Measurements from ENCODE around the gene PPP2R1A.
"Not testable (repeated sequence)": the region's sequence is repeated elsewhere in the genome, so short reads cannot be mapped to it uniquely, and the experiment has no call there.

The PPP2R1A gene

DNA sequence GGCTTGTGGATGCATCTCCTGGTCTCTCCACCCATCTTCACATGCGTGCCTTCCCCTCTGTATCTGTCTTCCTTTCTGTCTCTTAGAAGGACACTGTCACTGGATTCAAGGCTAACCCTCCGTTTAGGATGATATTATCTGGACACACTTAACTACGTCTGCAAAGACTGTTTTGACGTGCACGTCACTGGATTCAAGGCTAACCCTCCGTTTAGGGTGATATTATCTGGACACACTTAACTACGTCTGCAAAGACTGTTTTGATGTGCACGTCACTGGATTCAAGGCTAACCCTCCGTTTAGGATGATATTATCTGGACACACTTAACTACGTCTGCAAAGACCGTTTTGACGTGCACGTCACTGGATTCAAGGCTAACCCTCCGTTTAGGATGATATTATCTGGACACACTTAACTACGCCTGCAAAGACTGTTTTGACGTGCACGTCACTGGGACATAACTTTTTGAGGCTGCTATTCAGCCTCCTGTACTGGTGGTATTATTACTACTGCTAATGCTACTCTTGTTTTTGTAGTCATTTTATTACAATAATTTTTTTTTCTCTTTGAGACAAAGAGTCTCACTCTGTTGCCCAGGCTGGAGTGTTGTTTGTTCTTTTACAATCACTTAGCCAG is 11.0 kb downstream of the PPP2R1A start:
- not testable (repeated sequence) for DNase-seq

DNA sequence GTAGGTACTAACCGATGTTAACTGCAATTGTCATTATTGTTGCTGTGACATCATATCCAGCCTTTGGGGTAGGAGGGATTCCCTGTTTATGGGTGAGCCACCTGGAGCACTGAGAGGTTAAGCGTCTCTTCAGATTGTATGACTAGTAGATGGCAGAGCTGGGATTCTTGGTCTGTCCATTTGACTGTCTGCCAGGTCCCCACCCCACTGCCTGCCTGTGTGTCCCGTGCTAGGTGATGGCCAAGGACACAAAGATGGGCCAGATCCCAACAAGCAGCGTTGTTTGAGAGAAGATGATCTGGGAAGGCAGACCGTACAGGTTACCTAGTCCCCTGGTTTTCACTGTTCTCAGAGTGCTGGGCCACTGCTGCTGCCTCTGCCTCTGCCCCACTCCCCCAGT is 16.6 kb downstream of the PPP2R1A start:
- no peak for DNase-seq

DNA sequence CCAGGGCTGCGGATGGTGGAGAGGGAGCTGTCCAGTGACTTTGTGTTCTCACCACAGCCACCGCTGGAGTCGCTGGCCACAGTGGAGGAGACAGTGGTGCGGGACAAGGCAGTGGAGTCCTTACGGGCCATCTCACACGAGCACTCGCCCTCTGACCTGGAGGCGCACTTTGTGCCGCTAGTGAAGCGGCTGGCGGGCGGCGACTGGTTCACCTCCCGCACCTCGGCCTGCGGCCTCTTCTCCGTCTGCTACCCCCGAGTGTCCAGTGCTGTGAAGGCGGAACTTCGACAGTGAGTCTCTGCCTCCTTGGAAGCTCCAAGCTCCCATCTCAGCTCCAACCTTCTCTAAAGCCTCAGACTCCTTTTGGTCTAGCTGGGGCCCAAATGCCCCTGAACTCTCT is 21.4 kb downstream of the PPP2R1A start:
- DNase-seq: no peak

- no peak for DNase-seq
Observed at GRCh38 chr19:52211926-52212571, 22.2 kb downstream of the PPP2R1A start.

GRCh38 chr19:52212572-52213255 is 22.9 kb downstream of the PPP2R1A start:
- no peak for DNase-seq

DNA sequence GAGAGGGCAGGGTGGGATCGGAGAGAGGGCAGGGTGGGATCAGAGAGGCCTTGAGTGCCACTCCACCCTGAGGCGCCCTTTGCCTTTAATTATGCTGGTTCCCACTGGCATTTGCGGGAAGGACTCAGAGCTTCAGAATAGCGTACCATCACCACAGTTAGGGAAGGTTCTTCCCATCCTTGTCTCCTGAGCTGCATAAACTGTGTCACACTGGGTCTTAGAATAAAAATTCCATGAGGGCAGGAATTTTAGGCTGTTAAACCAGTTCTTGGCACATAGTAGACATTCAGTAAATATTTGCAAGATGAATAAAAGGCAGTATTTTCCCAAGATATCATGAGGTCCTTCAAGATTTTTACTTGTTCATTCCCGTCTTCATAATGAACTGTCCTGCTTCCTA is 24.4 kb downstream of the PPP2R1A start:
- no peak for DNase-seq

- DNase-seq: no peak
Observed at GRCh38 chr19:52216401-52216800, 26.5 kb downstream of the PPP2R1A start.

DNA sequence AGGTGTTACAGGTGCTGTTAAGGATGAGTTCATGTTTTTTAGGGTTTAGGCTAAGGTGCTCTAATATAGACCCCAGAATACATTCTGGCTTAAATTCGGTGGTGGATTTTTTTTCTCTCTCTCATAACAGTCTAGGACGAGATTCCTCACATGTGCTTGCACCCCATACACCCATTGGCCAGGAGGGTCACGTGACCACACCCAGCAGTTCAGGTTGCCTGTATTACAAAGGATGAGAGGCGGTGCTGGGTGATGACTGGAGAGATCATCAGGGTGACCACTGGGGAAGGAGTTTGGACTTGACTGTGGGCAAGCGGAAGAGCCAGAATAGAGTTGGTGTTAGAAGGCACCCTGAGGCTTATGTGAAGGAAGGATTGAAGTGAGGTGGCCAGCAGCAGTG is 27.7 kb downstream of the PPP2R1A start:
- no peak for DNase-seq

DNA sequence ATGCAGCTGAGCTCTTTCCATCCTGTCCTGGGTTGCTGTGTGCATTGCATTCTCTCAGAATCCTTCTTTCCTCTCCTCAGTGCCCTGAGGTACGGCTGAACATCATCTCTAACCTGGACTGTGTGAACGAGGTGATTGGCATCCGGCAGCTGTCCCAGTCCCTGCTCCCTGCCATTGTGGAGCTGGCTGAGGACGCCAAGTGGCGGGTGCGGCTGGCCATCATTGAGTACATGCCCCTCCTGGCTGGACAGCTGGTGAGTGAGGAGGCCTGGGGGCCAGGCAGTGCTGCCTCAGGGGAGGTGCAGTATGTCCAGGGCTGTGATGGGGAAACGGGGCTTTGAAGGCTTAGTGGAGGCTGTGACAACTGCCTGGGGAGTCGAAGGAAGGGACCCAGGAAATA is 29.8 kb downstream of the PPP2R1A start:
- no peak for DNase-seq

DNA sequence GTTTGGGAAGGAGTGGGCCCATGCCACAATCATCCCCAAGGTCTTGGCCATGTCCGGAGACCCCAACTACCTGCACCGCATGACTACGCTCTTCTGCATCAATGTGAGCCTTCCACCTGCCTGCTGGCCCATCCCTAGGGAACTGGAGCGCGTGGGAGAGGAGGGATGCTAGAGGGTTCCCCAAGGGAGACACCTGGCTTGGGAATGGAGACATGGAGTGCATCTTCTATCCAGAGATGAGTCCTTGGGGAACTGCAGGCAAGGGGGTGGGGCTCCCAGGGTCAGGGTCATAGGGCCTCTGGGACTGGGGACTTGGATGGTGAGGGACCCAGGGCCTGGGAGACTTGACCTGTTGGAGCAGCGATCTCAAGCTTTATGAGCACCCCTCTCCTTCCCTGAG is 31.2 kb downstream of the PPP2R1A start:
- no peak for DNase-seq

DNA sequence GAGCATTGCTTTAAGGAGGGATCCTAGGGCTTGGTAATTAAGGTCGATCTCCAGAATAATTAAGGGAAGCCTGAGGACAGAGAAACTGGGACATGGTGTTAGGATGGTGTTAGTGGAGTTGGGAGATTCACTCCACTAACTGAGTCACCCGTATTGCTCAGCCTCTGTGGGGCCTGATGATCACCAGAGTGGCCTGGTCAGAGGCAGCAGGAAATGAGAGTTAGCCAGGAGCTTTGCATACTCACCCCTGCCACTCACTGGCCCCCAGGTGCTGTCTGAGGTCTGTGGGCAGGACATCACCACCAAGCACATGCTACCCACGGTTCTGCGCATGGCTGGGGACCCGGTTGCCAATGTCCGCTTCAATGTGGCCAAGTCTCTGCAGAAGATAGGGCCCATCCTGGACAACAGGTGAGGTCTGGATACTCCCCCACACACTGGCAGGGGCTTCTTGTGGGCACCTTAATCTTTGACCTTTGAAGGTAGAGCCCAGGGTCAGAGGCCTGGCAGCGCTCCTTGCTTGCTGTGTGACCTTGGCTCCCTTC is 32.1 kb downstream of the PPP2R1A start:
- no peak for DNase-seq

- no peak for DNase-seq
Observed at GRCh38 chr19:52224211-52224610, 34.4 kb downstream of the PPP2R1A start.

DNA sequence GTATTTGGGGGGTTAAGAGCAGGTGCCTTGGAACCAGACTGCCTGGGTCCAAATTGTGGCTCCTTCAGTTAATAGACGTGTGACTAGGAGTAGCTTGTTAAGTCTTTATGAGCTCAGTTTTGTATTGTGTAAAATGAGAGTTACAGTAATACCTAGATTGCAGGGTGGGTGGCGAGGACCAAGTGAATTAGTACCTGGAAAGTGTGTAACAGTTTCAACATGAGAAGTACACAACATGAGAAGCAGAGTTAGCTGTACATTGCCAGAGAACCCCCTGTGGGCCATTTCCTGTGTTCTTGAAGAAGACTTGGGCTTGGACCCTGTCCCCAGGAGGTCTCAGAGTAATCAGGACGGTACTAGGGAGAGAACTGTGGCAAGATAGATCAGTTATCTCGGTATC is 36.8 kb downstream of the PPP2R1A start:
- no peak for DNase-seq

- DNase-seq: no peak
Observed at GRCh38 chr19:52227196-52227940, 37.5 kb downstream of the PPP2R1A start.

- DNase-seq: no peak
Observed at GRCh38 chr19:52227980-52228379, 38.1 kb downstream of the PPP2R1A start.

DNA sequence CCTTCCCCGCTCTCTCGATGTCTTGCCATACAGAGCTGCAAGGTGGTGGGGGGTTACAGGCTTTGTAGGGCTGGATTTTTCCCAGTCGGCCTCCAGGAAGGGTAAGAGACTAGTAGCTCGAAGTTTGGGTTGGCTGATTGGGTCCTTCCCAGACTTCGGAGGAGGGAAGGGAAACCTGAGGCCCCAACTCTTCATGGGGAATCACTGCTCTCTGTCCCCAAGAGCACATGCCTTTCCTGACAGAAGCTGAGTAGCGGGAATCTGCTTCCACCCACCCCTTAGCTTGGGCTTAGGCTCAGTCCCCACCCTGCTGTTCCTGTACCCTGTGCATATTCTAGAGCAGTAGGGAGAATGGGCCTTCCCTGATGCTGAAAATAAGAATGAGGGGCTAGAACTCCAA is 39.7 kb downstream of the PPP2R1A start:
- DNase-seq: no peak

- no peak for DNase-seq
Observed at GRCh38 chr19:52230685-52231084, 40.8 kb downstream of the PPP2R1A start.

DNA sequence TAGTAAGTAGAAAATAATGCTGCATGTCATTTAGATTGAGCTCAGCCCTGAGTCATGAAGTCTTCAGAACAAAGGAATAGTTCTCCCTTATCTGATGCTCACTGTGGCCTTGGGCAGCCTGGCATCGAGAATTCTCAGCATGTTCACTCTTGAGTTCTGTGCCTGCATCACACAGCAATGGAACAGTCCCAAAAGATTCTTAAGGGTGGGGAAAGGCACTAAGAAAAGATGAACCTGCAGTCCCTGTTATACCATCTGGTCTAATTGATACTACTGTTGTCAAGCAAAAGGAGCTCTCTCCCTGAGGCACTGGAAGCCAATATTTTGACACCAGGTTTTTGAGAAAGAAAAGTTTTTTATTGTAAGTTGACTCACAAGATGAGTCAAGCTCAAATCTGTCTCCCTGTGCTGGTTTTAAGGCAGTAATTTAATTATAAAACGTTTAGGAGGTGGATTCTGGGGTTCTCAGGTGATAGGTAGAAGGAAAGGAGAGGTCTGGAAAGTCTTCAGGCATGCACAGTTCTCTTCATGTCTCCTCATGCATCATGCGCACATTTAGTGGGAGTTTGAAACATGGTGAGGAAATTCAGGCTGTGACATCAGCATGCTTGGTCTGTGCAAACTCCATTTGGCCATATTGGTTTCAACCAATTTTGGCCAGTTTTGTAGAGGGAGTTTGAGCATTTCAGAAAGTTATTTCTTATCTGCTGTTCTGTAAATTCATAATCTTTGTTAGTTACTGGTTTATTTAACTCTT is 41.5 kb downstream of the PPP2R1A start:
- DNase-seq: no peak

- no peak for DNase-seq
Observed at GRCh38 chr19:52234406-52234805, 44.6 kb downstream of the PPP2R1A start.

DNA sequence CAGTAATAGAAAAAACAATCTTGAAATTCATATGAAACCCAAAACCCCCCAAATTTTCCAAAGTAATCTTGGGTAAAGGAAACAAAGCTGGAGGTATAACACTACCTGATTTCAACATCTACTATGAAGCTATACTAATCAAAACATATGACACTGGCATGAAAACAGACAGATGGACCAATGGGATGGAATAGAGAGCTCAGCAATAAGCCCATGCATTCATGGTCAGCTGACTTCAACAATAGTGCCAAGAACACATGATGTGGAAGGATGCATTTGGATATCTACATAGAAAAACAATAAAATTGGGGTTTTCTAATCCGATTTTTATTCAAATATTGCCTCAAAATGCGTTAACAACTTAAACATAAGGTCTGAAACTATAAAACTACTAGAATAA is 47.3 kb downstream of the PPP2R1A start:
- no peak for DNase-seq

GRCh38 chr19:52237771-52238400 is 48.0 kb downstream of the PPP2R1A start:
- peak; percentile 74 for DNase-seq

DNA sequence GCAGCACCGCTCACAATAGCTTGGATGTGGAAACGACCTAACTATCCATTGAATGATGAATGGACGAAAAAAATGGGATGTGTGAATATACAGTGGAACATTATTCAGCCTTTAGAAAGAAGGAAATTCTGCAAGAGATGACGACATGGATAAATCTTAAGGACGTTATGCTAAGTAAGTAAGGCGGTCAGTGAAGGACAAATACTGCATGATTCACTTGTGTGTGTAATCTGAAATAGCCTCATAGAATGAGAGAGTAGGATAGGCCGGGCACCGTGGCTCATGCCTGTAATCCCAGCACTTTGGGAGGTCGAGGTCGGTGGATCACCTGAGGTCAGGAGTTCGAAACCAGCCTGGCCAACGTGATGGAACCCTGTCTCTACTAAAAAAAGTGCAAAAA is 54.2 kb downstream of the PPP2R1A start:
- DNase-seq: no peak

Data from activated CD8-positive, alpha-beta memory T cell treated with anti-CD3 and anti-CD28 coated beads, Interleukin-2, amount 50 U/mL, for 48 hours (primary cell).